GM19239 (cell line): Measurements from ENCODE around the gene MRPS6.

ENCODE experiments used
- DNase-seq: peaks from one replicate; pipeline ENCODE4 v3.0.0; 2011; ENCODE audit warnings: low spot score; ENCODE audit not compliant: insufficient read length
- FAIRE-seq: peaks from 2 replicates; lab custom pipeline; 2011; peaks lifted over from hg19 to GRCh38; lab: Jason Lieb, UNC

Gene MRPS6

DNA sequence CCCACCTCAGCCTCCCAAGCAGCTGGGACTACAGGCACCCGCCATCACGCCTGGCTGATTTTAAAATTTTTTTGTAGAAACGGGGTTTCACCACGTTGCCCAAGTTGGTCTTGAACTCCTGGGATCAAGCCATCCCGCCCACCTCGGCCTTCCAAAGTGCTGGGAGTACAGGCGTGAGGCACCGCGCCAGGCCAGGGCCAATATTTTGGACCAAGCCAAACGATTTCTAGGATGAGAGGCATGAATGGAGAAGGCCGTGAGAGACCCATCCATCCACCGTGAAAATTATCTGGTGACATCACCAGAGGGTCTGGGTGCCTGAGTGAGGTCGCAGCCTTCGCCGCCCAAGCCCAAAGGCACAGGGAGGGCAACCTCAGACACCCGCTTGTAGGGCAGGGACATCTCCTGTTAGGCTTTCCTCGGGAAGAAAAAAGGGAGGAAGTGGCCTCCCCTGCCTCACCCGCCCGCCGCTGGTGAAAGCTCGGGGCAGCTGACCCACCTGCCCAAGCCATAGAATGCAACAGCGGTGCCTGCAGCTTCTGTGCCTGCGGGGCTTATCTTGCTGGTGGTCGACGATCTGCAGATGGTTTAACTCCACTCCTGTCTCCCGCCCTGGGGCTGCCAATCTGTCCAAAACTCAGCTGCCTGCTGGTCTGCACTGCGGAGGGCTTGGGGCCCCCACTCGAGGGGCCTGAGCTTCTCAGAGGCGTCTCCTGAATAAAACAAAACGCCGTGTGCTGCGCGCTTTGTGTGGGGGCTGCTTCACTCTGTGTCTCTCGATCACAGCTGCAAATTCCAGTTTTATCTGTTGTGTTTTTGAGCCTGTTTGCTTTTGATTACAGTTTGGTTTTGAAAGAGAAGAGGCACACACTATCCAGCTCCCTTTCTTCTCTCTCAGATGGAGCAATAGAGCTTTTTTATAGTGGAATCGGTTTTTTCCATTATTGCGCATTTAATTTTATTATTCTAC, 85.8 kb downstream of the MRPS6 start:
- DNase-seq = no peak
- no peak for FAIRE-seq

DNA sequence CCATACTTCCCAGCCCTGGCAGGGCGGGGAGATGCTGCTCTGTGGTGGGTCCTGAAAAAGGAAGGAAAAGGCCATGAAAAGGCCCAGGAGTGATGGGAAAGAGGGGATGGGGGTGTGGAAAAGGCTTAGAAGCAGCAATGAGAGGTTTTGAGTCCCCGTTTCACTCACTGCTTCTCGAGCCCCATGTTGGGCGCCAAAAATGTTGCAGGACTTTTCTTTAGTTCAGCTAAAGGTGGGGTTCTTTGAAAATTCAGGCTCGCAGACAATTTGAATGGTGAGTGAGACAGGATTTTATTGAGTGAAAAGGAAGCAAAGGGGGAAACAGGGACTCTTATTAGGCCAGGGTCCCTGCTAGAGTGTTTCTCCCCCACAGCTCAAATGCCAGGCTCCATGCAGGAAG, 93.1 kb downstream of the MRPS6 start:
- DNase-seq (no peak), FAIRE-seq (no peak)

DNA sequence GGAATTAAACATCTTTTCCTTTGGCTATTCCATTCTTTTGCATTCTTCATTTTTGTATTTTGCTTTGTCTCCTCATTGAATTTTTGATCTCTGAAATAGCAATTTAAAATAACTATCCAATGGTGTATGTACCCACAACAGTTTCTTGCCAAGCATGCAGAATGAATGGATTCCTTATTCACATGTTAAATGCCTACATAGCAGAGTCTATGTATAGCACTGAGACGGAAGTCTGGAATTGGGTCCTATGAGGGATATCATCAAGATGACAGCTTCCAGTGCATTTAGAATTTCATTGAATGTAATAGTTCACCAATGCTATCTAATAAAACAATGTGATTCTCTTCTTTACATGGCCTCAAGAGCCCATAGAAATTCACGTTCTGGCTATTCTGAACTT, 97.5 kb downstream of the MRPS6 start:
- FAIRE-seq = no peak
- no peak for DNase-seq

DNA sequence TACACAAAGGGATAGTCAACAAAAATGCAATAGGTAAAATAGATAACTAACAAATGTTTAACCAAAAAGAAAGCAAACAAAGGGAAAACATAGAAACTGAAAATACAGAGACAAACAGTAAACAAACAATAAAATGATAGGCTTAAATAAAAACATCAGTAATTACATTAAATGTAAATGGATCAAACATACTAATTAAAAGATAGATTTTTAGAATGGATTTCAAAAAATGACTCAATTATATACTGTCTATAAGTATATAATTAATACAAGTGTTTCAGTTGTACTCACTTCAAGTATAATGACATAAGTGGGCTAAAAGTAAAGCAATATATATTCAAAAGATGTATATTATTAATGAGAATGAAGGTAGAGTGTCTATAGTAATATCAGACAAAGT, 101.1 kb downstream of the MRPS6 start:
- FAIRE-seq (no peak), DNase-seq (no peak)

DNA sequence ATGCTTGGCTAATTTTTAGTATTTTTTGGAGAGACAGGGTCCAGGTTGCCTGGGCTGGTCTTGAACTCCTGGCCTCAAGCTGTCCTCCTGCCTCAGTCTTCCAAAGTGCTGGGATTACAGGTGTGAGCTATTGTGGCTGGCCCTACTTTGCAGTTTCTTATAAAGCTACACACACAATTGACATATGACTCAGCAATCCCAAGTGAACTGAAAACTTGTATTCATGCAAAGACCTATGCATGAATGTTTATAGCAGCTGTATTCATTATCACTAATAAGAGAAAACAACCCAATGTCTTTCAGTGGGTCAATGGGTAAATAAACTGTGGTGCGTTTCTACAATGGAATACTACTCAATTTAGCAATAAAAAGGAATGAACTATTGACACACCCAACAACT, 103.1 kb downstream of the MRPS6 start:
- no peak for FAIRE-seq

DNA sequence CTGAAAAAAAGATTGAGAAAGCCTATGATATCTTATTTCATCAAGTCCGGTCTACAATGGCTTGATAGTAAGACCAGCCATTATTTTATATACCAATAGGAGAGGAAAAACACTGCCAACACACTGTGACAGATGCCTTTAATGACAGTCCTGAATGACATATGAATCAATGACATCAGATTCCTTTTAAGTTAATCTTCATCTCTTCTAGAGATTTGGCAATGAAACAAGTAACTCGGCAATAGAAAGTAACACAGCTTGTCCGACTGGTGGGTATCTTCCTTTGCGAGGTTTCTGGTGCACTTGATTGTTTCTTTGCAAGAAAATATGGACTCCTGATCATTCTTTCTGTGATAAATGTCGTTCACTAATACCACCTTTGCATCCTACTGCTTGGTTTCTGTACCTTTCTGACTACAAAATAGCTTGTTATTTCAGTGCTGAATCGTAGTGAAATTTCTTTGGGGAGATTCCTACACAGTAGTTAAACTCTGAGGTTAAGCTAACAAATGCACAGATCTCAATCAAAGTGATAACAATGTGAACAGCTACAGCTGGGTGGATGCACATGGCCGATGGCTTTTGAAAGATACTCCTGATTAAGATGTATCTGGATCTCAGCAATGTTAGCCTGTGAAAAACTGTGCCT, 104.7 kb downstream of the MRPS6 start:
- DNase-seq = no peak
- FAIRE-seq = no peak

More for the DNA sequence above, 103.1 kb downstream of the MRPS6 start:
- DNase-seq = no peak

DNA sequence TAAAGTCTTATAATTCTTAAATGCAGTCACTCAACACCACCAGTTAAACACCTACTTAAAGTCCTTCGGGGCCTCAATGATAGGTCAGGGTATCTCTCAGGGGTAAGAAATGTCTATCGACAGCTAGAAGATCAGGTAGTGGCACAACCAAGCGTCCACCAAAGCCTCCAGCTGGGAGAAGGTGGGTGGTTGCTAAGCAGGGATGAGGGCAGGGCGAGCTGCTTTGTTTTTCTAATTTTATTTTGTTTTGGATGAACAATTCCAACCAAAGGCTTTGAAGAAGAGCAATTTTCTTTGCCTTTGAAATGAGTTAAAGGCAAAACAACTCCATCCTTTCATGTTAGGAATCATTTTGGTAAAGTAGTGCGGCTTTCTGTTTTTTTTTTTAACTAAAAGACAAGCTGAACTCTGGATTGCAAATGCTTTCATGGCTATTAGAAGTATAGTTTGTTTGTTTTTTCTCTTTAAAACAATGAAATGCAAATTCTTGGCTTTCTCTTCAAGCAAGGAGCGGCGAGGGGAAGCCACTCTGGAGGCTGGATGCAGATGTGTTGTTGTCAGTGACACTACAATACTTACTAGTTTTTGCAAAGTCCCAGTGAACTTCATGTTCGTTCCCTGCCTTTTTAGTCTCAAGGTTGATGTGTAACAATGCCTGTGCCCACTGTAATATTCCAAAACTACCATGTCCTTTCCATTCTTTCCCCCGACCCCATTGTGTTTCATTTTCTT, 106.0 kb downstream of the MRPS6 start:
- no peak for DNase-seq
- no peak for FAIRE-seq

DNA sequence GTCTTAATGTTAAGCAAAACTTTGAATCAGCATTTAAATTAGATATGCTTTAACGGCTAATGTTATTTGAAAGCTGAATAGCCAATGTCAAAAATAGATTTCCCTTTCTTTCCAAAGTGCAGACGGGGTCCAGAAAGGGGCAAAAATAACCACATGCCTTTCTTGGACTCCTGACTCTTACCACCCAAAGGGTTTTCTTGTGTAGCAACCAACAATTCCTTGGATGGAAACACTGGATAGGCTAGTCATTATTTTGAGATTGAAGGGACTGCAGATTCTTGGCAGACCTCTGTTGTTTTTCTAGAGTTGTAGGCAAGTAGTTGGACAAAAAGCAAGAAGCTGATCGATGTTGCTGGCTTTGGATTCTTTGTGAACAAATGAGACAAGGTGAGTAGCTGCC, 107.0 kb downstream of the MRPS6 start:
- FAIRE-seq = no peak
- no peak for DNase-seq

DNA sequence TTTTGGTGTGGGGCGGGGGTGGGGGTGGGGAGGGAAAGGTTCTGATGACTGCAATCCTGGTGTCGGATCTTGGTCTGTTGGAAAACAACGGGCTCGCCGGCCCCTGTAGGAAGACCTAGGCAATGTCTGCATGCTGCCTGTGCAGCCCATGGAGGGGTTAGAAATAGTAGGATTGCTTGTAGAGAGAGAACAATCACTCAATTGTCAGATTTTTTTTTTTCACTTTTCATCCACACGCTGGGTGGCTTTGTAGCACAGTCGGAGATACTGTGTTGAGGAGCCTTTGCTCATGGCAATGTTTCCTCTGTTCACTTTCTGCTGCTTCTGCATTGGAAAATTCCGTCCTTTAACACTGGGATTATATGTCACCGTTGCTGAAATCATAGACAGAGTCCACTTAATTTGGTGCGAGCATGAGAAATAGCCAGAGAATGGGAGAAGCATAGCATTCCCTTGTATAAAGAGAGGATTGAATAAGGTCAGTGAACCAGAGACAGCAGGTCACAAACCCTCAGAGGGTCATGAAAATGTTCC, 107.5 kb downstream of the MRPS6 start:
- no peak for DNase-seq
- no peak for FAIRE-seq

DNA sequence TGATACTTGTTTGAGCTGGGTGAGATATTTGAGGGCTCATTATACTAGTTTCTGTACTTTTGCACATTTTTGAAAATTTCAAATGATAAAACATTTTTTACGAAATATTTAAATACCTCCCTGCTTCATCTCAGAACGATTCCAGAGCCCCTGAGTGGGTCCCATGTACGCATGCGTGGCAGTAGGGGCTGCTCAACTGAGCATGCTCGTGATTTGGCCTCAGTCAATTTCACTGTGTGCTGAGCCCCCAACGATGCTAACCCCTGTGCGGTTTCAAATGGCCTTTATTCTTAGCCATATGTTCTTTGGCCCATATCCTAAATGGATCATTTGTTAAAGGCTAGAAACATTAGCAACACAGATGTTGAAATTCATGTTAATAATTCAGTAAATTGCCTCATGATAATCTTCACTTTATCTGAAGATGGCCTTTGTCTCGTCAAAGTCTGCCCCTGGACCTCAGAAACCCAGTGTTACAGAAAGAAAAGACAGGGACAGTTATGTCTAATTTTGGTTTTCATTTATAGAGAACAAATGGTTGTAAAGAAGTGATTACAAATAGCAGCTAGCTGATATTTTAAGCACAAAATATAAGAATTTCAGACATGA, 108.2 kb downstream of the MRPS6 start:
- no peak for DNase-seq
- no peak for FAIRE-seq

DNA sequence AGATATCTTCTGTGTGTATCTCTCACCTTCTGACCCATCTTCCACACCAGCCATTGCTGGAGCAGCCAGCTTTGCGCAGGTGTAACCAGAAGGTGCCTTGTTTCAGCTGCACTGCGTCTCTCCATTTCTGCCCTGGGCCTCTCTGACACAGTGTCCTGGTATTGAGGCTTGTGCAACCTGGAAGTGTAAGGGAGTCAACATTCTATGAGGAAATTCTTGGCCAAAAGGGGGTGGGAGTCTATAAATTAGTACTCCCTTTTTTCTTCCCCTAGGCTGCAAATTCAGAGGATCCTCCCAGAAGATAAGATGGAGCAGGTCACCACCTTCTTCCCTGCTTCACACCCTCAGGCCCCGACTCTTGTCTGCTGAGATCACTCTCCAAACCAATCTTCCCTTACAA, 109.1 kb downstream of the MRPS6 start:
- DNase-seq = no peak
- no peak for FAIRE-seq

DNA sequence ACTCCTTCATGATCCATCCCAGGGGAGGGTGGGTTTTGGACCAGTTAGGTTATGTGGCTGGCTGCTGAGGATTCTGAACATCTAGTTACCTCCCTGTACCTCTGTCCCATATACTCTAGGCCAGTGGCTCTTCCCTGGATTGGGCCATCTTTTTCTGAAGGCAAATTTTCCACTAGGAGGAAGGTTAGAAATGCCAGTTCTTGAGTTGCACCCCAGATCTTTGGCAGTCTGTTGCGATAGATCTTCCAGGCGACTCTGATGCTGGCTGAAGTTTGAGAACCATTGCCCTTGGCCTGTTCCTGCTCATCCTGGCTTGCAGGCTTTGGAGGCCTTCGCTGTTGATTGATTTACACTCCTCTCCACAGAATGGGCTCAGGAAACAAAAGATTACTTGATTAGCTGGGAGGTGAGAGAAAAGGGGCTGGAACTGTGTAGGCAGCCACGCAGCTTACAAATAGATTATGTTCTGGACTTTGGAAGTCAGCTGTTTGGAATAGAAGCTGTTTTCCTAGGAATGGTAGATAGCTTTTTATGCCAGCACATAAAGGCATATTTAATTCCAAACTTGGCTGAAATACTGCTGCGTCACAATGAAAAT, 110.1 kb downstream of the MRPS6 start:
- FAIRE-seq = no peak
- DNase-seq = no peak

DNA sequence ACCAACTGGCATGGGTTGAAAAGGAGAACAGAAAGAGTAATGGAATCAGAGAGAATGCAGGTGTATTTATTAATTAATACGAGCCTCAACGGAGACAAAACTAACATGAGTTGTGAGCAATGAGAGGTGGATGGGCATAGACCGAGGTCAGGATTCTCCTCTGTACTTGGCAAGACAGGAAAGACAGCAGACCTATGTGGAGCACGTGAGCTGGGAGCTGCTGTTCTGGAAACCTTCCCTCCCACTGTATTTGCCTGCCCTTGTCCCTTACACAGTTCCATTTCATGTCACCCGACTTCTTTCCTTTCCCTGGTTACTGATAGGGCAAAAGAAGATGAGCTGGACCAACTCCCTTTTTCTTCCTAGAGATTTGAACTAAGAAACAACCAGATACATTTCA, 110.9 kb downstream of the MRPS6 start:
- DNase-seq (no peak), FAIRE-seq (no peak)

DNA sequence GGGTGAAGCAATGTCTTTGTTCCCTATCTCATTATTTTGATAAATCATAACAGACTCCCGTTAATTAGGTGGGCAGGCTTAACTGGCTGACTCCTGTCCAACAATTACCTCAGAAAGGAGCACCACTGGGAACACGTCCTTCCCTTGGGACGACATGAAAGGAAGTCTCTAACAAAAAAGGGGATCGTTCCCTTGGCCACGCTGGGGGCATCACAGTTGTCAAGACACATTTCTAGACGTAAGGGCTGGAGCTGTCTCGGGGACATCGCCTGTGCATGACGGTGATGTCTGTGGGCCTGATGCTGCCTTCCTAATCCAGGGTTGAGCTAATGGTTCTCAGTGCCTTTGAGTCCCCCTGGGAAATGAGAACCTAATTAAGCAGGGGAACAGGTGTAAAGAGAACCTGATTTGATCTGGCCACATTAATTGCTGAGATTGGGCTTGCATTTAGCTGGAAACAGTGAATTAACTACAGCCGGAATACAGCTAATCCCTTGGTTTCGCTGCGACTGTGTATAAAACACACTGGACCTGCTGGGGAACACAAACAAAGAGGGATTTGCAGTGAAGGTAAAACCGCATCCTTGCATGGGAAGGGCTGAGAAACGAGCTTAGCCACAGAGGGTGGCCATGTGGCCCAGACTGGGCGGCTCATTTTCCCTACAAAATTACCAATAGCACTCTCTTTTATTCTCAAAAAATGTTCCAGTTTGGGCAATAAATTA, 111.8 kb downstream of the MRPS6 start:
- no peak for FAIRE-seq
- no peak for DNase-seq

DNA sequence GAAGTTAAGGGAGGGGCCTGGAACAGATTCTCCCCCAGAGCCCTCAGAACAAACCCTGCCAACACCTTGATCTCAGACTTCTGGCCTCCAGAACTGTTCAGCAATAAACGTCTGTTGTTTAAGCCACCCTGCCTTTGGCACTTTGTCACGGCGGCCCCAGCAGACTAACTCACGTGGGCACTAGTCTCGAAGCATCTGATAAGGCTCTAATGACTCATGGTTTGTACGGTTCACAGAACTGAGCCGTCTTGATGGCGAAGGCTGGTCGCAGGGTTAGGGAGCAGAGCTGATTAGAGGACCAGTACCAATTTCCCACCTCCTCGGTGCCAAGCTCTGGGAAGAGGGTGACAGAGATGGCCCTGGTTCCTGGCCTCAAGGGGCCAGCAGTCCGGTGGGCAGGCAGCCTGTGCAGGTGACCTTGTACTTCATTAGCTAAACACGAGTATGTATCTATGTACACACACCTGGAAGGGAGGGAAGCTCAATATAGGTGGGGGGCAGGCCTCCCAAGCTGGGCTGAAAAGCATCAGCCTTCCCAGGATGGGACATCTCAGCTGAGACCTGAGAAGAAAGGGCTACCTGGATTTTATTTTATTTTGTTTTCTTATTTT, 112.8 kb downstream of the MRPS6 start:
- no peak for FAIRE-seq
- DNase-seq = no peak

DNA sequence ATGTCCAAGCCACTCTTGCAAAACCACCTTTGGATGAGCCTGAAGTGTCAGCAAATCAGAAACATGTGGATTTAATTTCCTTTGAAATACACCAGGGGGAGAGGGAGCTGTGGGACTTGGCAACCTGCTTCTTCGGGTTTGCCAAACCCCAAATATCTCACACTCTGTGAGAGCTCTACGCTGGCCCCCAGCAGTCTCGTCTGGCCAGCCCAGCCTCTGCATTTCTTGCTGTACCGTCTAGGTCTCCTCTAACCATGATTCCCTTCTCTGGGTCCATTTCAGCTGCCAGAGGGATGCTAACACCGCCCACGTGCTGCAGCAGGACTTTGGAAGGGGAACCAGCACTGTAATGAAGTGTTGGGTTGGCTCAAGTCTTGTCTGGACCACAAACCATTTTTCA, 114.6 kb downstream of the MRPS6 start:
- FAIRE-seq (no peak), DNase-seq (no peak)

DNA sequence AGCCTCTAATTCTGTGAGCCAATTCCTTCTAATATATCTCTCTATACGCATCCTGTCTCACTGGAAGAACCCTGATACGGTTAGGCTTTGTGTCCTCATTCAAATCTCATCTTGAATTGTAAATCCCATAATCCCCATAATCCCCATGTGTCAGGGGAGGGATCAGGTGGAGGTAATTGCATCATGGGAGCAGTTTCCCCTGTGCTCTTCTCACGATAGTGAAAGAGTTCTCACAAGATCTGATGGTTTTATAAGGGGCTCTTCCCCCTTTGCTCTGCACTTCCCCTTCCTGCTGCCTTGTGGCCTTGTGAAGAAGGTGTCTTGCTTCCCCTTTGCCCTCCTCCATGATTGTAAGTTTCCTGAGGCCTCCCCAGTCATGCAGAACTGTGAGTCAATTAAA, 116.1 kb downstream of the MRPS6 start:
- FAIRE-seq = no peak
- no peak for DNase-seq

DNA sequence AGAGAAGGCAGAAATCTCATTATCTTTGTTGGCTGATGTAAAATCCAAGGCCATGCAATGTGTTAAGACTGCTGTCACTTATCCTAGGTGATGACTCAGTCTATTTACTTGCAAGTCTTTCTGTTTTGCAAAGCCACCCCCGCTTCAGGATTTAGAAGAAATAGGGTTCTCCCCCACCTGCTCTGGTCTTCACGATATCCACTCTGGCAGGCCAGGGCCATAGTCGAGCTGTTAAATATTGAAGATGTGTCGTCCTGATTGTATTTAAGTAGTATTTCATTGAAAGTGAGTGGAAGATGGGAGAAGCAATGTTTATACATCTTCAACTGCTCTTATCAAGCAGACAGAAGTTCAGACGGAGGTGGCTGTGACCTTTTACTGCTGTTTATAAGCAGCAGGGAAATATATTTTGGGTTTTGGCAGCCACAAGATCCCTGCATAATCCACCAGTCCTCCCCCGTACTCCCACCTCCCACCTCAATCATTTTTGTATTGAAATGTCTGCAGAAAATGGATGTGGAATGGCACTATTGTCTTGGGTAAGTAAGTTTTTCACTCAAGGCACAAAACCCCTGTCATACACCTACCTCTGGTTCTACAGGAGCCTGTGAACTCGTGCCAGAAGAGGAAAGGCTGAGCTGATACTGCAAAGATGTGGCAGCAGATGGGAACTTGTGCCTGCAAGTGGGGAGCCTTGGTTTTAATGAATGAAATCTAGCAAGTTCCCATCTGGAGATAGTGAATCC, 117.4 kb downstream of the MRPS6 start:
- DNase-seq = no peak
- no peak for FAIRE-seq
